ENCODE results near the gene TLCD3A. TPM values are rescaled to one million over a fixed set of nuclear protein-coding genes. Genes with fewer than 3 reads are reported as not detected.
"Not testable (repeated sequence)": the region's sequence is repeated elsewhere in the genome, so short reads cannot be mapped to it uniquely, and the experiment has no call there.

The TLCD3A gene
- total RNA-seq, 1 experiment from 2014 or later = 42.5 TPM

- DNase-seq (ENCODE audit: low spot score) = no peak
These were observed 55.3 kb downstream of the TLCD3A start for GRCh38 chr17:787641-788221.

- no peak for DNase-seq (ENCODE audit: low spot score)
These were observed 56.2 kb downstream of the TLCD3A start for GRCh38 chr17:788551-788950.

GRCh38 chr17:789160-789840 lies 56.9 kb downstream of the TLCD3A start:
- DNase-seq (ENCODE audit: low spot score) = no peak

- DNase-seq (ENCODE audit: low spot score) = not testable (repeated sequence)
These were observed 57.8 kb downstream of the TLCD3A start for GRCh38 chr17:789931-790873.

GRCh38 chr17:790874-791247 lies 58.5 kb downstream of the TLCD3A start:
- not testable (repeated sequence) for DNase-seq (ENCODE audit: low spot score)

- no peak for DNase-seq (ENCODE audit: low spot score)
These were observed 59.4 kb downstream of the TLCD3A start for GRCh38 chr17:791829-792228.

- DNase-seq (ENCODE audit: low spot score) = no peak
These were observed 59.9 kb downstream of the TLCD3A start for GRCh38 chr17:792277-792676.

Other genes starting within 250 kb of the TLCD3A start
- 5.7 and 8.9 TPM in 2 replicates for gene VPS53, start 17.8 kb upstream of the TLCD3A start, total RNA-seq (2014; rRNA removed; shearing (Covaris generic))
- gene GEMIN4, start 19.7 kb downstream of the TLCD3A start, total RNA-seq (2014; rRNA removed; shearing (Covaris generic)) = 10.8 and 17.5 TPM in 2 replicates
- gene GLOD4, start 49.7 kb downstream of the TLCD3A start, total RNA-seq (2014; rRNA removed; shearing (Covaris generic)) = 145 and 156 TPM in 2 replicates
- 28.1 and 33.4 TPM in 2 replicates for gene MRM3, start 49.8 kb downstream of the TLCD3A start, total RNA-seq (2014; rRNA removed; shearing (Covaris generic))
- gene NXN, start 247.2 kb downstream of the TLCD3A start, total RNA-seq (2014; rRNA removed; shearing (Covaris generic)) = 47.1 and 51.8 TPM in 2 replicates

Data from H4 (cell line).